ENCODE results near the gene FOXN4.

Gene FOXN4

GRCh38 chr12:109239691-109240090 lies 69.4 kb downstream of the FOXN4 start:
- Histone ChIP-seq H3F3A (ENCODE audit: insufficient read depth, low read length) (no peaks in the 10 kb centered on the region), H3K9me2 (ENCODE audit: low read depth, low read length) (no peaks in the 10 kb centered on the region), H3K4me2 (ENCODE audit: low read length) (no peak overlapping the region), H3K4me1 (ENCODE audit: insufficient read depth, low read length, severe bottlenecking) (no peaks in the 10 kb centered on the region), H3K9me3 (ENCODE audit: low read length) (no peaks in the 10 kb centered on the region), H3K4me3 (ENCODE audit: low read depth, low read length, poor library complexity, severe bottlenecking) (no peak overlapping the region), H3K27me3 (ENCODE audit: insufficient read depth, low read length) (no peaks in the 10 kb centered on the region), H3K9ac (ENCODE audit: low read length) (no peak overlapping the region), H3K79me2 (ENCODE audit: insufficient read depth, low read length) (no peaks in the 10 kb centered on the region), H3K27ac (ENCODE audit: low read depth, low read length, poor library complexity, severe bottlenecking) (no peak overlapping the region), H4K20me1 (ENCODE audit: insufficient read depth, low read length) (no peaks in the 10 kb centered on the region), H3K36me3 (ENCODE audit: insufficient read depth, low read length) (no peaks in the 10 kb centered on the region), H2AFZ (ENCODE audit: low read length) (no peak overlapping the region)
- TF ChIP-seq CTCF (IDR thresholded peaks at IDR 0.05; ENCODE audit: low read length) (no peak), EZH2 (IDR thresholded peaks at IDR 0.05; ENCODE audit: borderline replicate concordance, low read length) (no peak)

GRCh38 chr12:109239179-109239578 lies 69.9 kb downstream of the FOXN4 start:
- no peaks in the 10 kb centered on the region for H3K9me2 ChIP-seq (ENCODE audit: low read depth, low read length)
- TF ChIP-seq CTCF (IDR thresholded peaks at IDR 0.05; ENCODE audit: low read length) (no peak), EZH2 (IDR thresholded peaks at IDR 0.05; ENCODE audit: borderline replicate concordance, low read length) (no peak)
- H3K4me1 ChIP-seq (ENCODE audit: insufficient read depth, low read length, severe bottlenecking), result no peaks in the 10 kb centered on the region
- H3K9me3 ChIP-seq (ENCODE audit: low read length), result no peaks in the 10 kb centered on the region
- H3K4me2 ChIP-seq (ENCODE audit: low read length), result no peak overlapping the region
- H3K4me3 ChIP-seq (ENCODE audit: low read depth, low read length, poor library complexity, severe bottlenecking), result no peak overlapping the region
- no peak overlapping the region for H3K9ac ChIP-seq (ENCODE audit: low read length)
- H4K20me1 ChIP-seq (ENCODE audit: insufficient read depth, low read length), result no peaks in the 10 kb centered on the region
- no peaks in the 10 kb centered on the region for H3K36me3 ChIP-seq (ENCODE audit: insufficient read depth, low read length)
- no peak overlapping the region for H2AFZ ChIP-seq (ENCODE audit: low read length)
- H3K27me3 ChIP-seq (ENCODE audit: insufficient read depth, low read length), result no peaks in the 10 kb centered on the region
- no peaks in the 10 kb centered on the region for H3F3A ChIP-seq (ENCODE audit: insufficient read depth, low read length)
- H3K79me2 ChIP-seq (ENCODE audit: insufficient read depth, low read length), result no peaks in the 10 kb centered on the region
- H3K27ac ChIP-seq (ENCODE audit: low read depth, low read length, poor library complexity, severe bottlenecking), result no peak overlapping the region

- no peak overlapping the region for H3K27ac ChIP-seq (ENCODE audit: low read depth, low read length, poor library complexity, severe bottlenecking)
- no peaks in the 10 kb centered on the region for H3K27me3 ChIP-seq (ENCODE audit: insufficient read depth, low read length)
- no peak overlapping the region for H2AFZ ChIP-seq (ENCODE audit: low read length)
- H3K4me2 ChIP-seq (ENCODE audit: low read length), result no peak overlapping the region
- no peaks in the 10 kb centered on the region for H3K9me3 ChIP-seq (ENCODE audit: low read length)
- no peaks in the 10 kb centered on the region for H4K20me1 ChIP-seq (ENCODE audit: insufficient read depth, low read length)
- no peak overlapping the region for H3K4me3 ChIP-seq (ENCODE audit: low read depth, low read length, poor library complexity, severe bottlenecking)
- no peak for TF ChIP-seq CTCF (IDR thresholded peaks at IDR 0.05; ENCODE audit: low read length)
- TF ChIP-seq EZH2 (IDR thresholded peaks at IDR 0.05; ENCODE audit: borderline replicate concordance, low read length), result no peak
- H3K4me1 ChIP-seq (ENCODE audit: insufficient read depth, low read length, severe bottlenecking), result no peaks in the 10 kb centered on the region
- H3K36me3 ChIP-seq (ENCODE audit: insufficient read depth, low read length), result no peaks in the 10 kb centered on the region
- no peaks in the 10 kb centered on the region for H3K9me2 ChIP-seq (ENCODE audit: low read depth, low read length)
- H3F3A ChIP-seq (ENCODE audit: insufficient read depth, low read length), result no peaks in the 10 kb centered on the region
- H3K79me2 ChIP-seq (ENCODE audit: insufficient read depth, low read length), result no peaks in the 10 kb centered on the region
- H3K9ac ChIP-seq (ENCODE audit: low read length), result no peak overlapping the region
These were observed 72.8 kb downstream of the FOXN4 start for GRCh38 chr12:109236257-109236656.

Measured in OCI-LY1 (cell line).